Keratinocyte (primary cell): ENCODE results near the gene HDAC7.

ENCODE experiments used
- CTCF ChIP-seq, 3 experiments: IDR thresholded peaks in 1 of 3; conservative IDR thresholded peaks in 1 of 3; optimal IDR thresholded peaks in 1 of 3; 2 replicates in 2 of 3; 3 replicates in 1 of 3; pipeline versions ENCODE3 to v1.5.1; 2011; ENCODE audit warnings: low read length in 3 of 3, mild to moderate bottlenecking in 3 of 3, moderate library complexity in 2 of 3, control low read depth in 1 of 3, inconsistent platforms in 1 of 3; ENCODE audit not compliant: insufficient read depth in 2 of 3; ENCODE audit errors: extremely low read depth in 1 of 3
- EZH2 ChIP-seq: IDR thresholded peaks from one replicate; pipeline ENCODE4 v1.6.1; 2012; ENCODE audit warnings: inconsistent platforms, mild to moderate bottlenecking, low read length, moderate library complexity

- TF ChIP-seq CTCF (optimal IDR thresholded peaks at IDR 0.05 in 1 of 3, IDR thresholded peaks at IDR 0.05 in 1 of 3, conservative IDR thresholded peaks at IDR 0.05 in 1 of 3; ENCODE audit: extremely low read depth in 1 of 3, insufficient read depth in 2 of 3, low read length in 3 of 3) (no peak), EZH2 (no peak)
Measured at GRCh38 chr12:47751561-47751960, 68.1 kb downstream of the HDAC7 start.
